Posterior vena cava (tissue), 2 donors: ENCODE data around the gene FTO. TPM values are rescaled to one million over a fixed set of nuclear protein-coding genes. Genes with fewer than 3 reads are reported as not detected.

Experiments
- DNase-seq: peaks from one replicate; pipeline ENCODE4 v3.0.0-alpha.2; 2020; ENCODE audit warnings: low spot score
- intact Hi-C, 2 donors: fragments of 100-400 bp; cut with DNase I; formaldehyde crosslinking; loops; one replicate each; pipeline versions ENCODE4 v1.14.1 to v1.14.2; 2022 to 2023
- total RNA-seq, 2 donors: library from RNA; stranded (reverse); fragmentation: NEBNext Ultra II Directional; extraction: Animal tissue kit (Norgen Biotek cat#: 25700); gene quantifications; one replicate each; pipeline ENCODE4 v1.2.1, GENCODE V29; 2021
- donor health status: DM: yes; HTN: yes; CAD: no.
- donor health status: DM: yes; HTN: yes; CAD: no.

FTO gene
- total RNA-seq, 2 donors from 2014 or later, result 77.7 to 98.0 TPM

DNA sequence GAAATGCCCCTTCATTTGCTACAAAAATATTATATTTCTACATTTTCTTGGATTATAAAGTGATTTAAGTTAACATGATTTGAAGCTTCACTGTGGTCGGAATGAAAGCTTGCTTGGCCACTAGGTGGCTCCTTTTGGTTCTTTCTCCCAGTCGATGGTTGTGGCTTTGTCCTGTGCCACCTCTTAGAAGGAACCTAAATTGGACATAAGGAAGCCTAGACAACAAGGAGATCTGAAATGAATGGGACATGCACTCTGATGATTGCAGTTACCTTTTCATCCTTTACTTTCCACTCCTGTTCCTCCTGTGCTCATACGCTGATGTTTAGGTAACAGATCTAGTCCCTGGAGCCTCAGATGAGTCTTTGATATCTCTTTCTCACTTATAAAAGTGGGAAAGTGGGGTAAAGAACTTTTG, 39.2 kb downstream of the FTO start:
- no peak for DNase-seq
- intact Hi-C loops, result no loop called here

DNA sequence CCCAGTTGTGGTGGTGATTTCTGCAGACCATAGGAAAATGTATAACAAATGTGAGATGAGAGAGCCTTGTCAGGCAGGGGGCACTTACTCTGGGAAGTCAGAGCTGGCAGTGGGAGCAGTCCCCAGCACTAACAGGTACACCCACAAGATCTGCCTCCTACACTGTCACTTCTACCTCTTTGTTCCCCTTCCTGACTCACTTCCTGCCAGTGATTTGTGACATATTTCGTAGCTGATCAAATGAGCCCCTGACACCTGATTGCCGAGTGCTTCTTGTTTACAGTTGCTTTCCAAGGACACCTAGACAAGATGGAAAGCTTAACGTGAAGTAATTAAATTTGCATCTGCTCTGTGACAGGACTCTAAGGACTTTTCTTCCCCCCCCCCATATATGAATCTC, 40.5 kb downstream of the FTO start:
- intact Hi-C loops, result no loop called here
- DNase-seq, result no peak

DNA sequence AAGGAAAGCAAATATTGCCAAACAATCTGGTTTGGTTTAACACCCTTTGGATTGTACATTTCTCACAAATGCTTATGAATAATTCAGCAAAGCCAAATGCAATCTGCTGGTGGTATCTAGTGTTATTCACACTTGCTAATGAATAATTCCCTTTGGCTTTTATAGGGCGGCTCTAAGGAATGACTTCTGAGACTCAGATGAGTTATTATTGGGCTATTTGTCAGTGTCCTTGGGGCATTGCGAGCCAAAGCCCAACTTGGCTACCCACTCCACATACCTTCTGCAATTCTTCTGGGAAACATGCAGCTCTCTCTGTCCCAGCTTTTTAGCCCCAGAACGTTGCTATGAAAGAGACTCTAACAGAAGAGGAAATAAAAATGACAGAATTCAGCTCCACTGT, 41.1 kb downstream of the FTO start:
- intact Hi-C loops, result no loop called here
- no peak for DNase-seq

DNA sequence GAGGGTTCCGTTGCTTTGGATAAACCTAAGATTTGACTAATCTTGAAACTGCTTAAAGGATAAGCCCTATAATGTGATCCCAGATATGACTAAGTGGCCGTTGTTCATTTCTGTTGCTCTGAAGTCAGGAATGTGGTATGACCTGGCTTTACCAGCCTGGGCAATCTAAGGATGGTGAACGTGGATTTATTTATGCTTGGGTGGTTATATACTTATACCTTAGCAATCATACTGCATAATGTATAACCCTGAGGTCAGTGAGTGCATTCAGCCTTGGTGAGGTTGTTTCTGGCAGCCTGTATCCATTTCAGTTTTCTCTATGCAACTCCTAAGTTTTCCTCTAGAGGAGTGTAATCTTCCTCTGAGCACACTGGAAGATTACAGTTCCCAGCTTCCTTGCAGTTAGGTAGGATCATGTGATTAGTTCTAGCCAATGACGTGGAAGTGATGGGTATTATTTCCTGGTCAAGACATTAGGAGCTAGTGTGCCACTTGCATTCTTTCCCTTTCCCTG, 41.9 kb downstream of the FTO start:
- DNase-seq, result no peak
- intact Hi-C loops, result no loop called here

DNA sequence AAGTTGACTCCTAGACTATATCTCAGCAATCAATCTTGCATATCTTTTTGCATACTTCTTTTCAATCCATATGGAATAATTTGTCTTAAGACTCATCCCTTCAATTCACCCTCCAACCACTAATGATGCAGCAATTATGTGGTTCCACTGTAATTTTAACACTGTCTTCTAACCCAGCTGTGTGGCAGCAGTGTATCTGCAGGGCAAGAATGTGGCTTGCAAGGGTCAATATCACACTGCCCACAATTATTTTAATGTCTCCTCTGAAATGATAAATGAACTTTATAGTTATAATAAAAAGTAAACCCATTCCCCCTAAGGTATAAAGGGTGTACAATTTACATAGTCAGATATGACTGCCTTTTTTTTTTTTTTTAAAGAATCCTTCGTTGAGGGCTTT, 48.6 kb downstream of the FTO start:
- no peak for DNase-seq
- intact Hi-C loops, result no loop called here

DNA sequence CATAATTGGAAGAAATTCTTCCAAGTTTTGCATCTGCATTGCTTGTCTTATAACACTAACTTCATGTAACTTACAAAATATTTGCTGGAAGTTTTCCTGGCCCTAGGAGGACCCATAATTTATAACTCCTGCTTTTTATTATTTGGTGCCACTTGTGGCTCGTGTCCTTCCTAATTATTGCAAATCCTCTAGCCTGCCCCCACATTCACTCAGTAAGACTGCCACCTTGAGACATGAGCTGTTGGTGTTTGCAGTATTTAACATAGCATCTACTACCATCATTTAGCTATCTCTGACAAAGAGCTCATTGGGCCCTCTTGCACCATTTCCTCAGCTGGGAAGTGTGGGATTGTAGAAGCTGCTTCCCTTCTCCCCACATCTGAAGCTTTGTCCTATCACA, 49.5 kb downstream of the FTO start:
- no peak for DNase-seq
- intact Hi-C loops, result no loop called here

DNA sequence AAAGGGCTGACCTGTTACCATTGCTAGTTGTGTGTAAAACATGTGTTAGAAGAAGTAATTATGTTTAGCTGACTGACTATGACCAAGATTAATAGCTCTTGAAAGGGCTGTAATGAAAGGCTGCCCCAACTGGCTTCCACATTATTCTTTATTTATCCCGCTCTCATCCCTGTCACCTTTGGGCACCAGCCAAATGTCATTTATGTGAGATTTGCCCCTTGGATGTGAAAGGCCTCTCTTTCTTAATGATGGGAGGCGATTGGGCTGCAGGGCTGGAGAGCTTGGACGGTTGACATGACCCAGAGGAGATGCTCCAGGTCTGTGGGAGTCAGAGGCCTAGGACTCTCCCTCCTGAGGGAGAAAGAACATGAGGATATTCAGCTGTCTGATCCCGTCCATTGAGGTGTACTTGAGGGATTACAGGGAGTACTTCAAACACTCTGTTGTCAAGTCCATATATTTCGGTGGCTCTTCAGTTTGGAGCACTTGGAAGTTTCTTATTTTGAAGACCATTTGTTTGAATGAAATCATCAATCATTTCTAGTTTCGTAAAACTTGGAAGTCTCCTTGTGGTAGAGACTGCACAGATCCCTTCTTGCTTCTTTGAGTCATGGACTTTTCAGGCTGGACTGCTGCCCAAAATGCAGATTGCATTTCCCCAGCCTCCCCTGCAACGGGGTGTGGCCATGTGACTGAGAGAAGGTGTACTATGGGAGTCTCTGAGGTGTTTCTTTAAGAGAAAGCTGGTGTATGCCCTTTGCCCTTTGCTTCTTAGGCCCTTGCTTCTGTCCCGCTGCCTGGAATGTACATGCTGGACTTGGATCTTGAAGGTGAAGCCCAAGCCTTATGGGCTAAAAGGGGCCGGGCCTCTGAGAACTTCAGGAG, 51.3 kb downstream of the FTO start:
- intact Hi-C loops, result no loop called here
- DNase-seq, result no peak

DNA sequence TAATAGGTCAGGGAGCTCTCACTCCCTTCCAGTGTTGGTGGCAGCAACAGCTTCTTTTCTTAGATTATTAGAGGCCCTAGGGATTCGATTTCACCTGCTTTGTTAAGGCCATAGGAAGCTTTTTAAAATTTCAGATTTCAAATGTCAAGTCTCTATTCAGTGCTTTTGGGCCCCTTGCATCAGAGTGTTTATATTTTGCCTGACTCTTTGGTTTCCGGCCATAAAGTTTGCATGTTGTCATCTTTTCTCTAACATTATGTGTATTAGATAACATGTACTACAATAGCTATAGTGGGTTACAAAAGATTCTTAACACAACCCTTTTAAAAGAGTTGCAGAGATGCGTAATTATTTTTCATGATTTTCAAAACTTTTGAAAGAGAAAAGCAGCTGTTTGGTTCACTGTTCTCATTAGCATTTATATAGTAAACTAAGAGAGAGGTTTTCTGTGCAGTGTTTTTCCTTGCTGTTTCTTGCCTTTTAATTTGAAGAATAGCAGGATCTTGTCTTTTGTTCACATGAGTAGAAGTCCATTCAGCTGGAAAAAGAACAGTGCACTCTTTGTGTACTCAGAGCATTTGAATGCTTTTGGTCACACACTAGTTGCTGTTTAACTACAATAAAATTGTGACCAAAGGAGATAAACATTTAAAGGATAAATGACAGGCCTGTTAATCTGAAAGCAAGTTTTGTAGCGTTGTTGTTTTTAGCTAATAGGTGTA, 52.5 kb downstream of the FTO start:
- intact Hi-C loops, result no loop called here
- DNase-seq, result no peak

DNA sequence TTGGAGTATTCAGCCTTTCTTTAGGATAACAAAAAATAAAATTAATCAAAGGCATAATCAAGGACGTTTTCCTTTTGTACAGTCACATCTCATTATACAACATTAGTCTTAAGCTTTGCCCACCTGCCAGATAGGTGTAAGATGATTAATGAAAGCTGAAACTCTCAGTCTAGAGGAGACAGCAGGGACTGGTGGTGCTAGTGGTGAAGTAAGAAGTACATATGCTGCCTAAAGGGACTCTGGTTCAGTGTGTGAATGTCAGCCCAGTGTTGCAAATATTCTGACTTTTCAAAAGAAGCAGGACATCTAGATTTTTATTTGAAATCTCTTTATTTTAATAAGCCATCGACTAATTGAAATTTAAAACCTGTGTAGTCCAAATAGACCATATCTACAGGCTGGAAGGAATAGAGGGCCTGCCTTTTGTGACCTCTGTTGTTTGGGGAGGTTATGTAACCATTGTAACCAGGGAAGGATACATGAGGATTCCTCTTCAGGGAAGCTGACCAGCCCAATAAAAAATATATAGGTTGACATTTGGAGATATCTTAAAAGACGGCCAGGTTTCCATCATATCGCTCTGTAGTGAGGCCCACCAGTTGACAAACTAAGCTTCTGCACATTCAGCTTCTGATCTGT, 54.1 kb downstream of the FTO start:
- DNase-seq, result no peak
- intact Hi-C loops, result no loop called here

DNA sequence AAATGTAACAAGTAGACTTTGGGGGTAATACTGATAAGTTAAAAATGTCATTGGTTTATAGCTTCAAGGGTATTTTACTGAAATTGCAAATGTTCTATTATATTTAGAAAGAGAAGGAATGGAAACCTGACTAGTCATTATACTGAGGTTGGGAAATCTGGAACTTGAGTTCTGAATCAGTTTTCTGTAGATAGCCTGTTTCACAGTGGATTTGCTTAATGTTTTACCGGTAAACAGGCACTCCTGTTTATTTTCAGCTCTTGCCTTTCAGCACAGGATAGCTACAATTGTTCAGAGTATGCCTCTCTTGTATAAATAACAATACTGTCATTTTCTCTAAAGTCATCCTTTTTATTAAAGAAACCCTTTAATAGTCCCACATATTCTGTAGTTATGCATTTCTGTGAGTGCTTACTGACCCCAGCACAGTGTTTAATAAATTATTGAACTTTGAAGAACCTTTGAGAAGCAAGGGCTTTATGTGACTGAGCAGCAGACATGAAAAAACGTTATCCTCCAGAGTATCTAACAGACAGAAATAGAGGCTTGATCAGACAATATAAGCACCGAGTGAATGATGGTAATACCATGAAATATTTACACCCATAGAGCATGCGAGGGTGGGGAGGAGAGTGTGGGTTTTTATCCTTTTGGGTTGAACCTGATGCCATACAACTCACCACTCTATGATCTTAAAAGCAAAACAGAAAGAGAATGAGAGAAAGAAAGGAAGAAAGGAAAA, 58.2 kb downstream of the FTO start:
- intact Hi-C loops, result no loop called here
- DNase-seq, result no peak

DNA sequence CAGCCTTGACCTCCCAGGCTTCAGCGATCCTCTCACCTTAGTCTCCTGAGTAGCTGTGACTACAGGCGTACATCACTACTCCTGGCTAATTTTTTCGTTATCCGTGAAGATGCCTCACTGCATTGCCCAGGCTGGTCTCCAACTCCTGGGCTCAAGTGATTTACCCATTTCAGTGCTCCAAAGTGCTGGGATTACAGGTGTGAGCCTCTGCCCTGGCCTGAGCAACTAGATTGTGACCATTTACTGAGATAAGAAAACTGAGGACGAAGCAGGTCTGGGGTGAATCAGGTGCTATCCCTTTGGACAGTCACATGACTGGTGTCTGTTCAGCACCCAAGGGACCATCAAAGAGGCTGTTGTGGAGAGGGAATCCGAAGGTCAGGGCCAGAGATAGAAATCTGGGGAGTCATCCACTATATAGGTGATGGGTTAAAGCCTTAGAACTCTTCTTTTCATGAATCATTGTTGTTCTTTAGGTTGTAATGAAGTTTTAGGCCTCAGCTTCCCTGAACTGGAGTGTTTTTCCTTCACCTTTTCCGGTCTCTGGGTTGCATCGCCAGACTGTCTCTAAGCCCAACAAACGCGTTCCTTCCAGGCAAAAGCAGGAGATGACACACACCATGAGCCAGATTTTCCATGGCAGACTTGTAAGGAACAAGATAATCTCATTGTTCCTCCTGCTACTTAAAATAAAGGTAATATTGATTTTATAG, 62.5 kb downstream of the FTO start:
- intact Hi-C loops, result no loop called here
- DNase-seq, result no peak

DNA sequence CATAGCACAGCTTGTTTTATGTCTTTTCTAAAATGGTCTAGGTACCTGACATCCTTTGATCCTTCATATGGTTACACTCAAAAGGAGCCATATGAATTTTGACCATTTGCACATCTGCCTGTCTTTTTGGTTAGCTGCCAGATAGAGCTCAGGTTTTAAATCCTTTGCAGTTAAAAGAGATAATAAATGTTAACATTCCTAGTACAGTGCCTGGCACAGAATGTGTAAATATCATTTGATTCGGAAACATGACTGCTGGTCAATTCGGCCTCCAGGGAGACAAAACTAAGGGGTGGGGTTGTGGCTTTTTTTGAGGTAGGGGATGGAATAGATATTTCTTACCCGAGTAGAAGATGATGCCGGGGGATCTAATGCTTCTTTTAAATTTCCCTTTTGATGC, 64.2 kb downstream of the FTO start:
- DNase-seq, result no peak
- intact Hi-C loops, result no loop called here

DNA sequence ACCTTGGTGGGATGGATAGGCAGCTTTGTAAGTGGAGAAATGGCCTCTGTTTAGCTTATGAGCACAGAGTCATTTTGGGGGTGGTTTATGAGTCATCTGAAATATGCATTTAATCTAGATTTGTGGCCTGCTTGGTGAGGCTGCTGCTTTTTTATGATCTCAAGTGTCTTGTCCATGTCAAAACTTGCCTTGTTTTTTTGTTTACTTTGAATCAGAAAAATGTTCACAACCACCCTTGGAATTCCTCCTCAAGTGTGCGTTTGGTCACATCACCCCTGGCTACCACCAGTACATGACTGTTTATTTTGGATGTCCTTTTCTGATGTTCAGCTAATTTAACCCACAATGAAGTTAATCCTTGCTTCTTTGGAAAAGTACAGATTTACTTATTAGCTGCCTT, 64.6 kb downstream of the FTO start:
- intact Hi-C loops, result no loop called here
- DNase-seq, result no peak

DNA sequence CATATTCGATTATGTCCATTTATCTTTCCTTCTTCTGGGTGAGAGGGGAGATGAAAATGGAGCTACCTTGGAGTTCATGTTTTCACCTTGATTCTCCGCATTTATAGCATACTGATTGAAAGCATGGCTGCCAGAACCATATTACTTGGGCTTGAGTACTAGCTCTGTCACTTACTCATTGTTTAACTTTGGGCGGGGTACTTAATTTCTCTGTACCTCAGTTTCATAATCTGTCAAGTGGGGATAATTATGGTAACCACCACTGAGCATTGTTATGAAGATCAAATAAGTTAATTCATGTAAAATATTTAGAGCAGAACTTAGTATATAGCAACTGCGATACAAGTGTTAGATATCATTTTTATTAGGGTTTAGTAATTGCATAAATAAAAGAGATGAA, 65.2 kb downstream of the FTO start:
- no peak for DNase-seq
- intact Hi-C loops, result no loop called here

DNA sequence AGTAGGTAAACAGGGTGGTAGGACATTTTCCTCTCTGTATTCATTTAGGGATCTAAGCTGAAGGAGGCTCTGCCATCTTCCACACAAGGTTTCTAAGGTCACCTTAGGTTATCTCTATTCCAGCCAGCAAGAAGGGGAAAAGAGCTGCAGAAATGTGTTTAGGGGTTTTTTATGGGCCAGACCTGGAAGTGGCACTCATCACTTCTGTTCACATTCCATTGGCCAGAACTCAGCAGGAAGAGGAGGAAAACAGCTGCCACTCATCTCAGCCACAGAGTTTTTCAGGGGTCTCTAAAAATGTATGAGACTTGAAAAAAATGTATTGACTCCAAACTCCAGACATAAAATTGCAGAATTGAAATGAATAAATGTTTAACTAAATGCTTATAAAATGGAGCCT, 65.8 kb downstream of the FTO start:
- intact Hi-C loops, result no loop called here
- no peak for DNase-seq

DNA sequence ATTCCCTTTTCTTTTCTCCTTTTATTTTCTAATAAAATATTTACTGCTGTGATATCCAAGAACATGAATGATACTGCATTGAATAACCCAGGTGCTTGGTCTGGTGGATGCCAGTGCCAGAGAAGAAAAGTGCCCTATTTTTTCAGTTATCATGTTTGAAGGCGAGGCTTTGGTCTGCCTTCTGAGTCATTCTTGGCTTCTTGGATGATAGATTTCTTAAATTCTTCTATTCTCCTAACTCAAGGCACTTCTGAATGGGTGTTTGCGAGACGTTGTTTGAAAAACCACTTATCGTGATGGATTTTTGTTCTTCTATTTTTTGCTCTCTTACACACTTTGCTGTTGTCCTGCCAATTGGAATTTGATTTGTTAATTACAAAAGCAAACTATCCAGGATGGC, 66.7 kb downstream of the FTO start:
- intact Hi-C loops, result no loop called here
- DNase-seq, result no peak

DNA sequence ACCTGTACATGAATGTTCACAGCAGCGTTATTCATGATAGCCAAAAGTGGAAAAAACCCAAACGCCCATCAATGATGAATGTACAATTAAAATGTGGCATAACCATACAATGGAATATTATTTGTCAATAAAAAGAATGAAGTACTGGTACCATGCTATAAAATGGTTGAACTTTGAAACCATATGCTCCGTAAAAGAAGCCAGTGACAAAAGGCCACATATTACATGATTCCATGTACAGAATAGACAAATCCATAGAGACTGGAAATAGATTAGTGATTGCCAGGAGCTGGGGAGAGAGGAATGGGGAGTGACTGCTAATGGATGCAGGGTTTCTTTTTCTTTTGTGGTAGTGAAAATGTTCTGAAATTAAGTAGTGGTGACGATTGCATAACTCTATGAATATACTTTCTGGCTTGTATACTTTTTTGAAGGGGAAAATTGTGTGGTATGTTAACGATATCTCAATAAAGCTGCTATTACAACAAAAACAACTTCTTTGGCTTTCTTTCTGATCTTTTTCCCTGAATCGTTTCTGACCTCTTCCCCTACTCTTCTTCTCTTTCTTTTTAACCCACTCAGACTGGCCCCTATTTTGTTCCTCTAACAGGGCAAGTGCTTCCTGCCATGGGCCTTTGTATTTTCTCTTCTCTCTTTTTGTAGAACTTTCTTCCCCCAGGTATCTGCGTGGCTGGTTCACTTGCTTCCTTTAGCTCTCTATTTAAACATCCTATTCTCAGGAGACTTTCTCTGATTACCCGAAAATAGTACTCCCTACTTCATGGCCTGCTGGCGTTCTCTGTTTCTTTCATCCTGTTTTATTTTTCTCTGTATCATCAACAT, 67.9 kb downstream of the FTO start:
- no peak for DNase-seq
- intact Hi-C loops, result no loop called here

DNA sequence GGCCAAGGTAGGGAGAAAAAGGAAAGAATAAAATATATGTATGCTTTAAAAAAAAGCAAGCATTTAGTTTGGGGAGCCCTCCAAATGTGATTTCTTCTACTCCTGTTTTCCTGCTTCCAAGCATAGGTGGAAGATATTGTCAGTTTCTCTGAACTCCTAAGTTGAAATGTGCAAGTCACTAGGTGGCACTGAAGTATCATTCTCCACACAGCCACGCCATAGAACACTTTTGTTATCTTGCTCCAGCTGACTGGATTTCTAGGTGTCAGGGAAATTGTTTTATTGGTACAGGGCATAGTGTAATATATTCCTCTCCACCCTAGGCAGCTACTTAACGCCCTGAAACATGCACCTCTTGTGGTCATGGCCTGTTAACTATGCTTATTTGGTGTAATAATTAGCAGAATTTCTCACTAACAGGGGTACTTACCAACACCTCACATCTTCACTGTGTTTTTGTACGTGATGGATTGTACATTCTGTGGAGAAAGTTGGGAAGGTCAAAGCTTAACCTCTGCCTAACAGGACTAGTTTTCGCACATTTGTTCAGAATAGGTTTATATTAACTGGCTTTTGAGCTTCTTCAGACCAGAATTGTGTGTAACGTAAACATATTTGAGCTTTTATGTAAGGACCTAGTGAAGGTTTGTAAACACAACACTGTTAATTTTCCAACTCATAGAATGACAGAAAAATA, 69.3 kb downstream of the FTO start:
- no peak for DNase-seq
- intact Hi-C loops, result no loop called here
